NCI-H2196 (cell line): ENCODE data around the gene RITA1.
"Not testable (repeated sequence)": the region's sequence is repeated elsewhere in the genome, so short reads cannot be mapped to it uniquely, and the experiment has no call there.

Experiments
- DNase-seq: peaks from one replicate; lab custom pipeline; 2025; ENCODE audit not compliant: unreplicated experiment; lab: John Stamatoyannopoulos, UW

The RITA1 gene

DNA sequence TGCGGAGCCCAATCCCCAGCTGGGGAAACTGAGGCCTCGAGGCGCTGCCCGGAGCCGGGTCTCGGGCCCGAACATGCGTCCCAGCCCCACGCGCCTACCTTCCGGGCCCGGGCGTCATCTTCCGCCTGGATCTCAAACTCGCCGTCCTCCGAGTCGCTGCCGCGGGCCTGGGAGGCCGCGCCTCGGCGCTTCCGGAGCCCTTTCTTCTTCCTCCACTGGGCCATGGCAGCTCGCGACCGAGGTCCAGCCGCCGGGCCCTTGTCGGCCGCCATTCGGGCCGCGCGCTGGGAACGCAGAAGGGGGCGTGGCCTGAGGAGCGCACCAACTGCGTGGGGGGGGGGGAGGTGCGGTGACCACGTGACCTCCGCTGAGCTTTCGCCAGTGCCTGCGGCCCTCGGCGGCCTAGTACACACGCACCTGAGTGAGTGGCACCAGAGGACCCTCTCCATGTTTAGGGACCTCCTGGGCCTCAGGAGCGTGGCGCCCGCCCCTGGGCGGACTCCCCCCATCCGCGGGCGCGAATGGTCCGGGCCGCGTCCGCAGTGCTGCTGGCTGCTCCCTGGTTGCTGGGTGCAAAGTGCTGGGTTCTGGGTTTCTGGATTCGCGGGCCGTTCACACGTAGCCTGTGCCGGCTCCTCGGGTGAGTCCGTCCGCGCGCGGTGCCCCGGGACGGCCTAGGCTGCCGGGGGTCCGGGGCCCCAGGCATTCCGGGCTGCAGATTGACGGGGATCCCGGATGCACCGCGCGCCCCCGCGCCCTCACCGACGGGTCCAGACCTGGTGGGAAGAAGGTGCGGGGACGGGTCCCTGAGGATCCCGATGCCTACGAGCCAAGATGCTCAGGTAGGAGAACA, at the start of gene RITA1, which contains the start of gene DDX54:
TSS of gene RITA1 (plus strand) at position 542 of the 853 bp plus-strand sequence. CDS start 1,026 bp downstream, outside the sequence.
TSS of gene DDX54 (minus strand) at position 299 of the 853 bp plus-strand sequence. CDS start at position 272, 27 bp downstream.
- DNase-seq, result peak; percentile 76

DNA sequence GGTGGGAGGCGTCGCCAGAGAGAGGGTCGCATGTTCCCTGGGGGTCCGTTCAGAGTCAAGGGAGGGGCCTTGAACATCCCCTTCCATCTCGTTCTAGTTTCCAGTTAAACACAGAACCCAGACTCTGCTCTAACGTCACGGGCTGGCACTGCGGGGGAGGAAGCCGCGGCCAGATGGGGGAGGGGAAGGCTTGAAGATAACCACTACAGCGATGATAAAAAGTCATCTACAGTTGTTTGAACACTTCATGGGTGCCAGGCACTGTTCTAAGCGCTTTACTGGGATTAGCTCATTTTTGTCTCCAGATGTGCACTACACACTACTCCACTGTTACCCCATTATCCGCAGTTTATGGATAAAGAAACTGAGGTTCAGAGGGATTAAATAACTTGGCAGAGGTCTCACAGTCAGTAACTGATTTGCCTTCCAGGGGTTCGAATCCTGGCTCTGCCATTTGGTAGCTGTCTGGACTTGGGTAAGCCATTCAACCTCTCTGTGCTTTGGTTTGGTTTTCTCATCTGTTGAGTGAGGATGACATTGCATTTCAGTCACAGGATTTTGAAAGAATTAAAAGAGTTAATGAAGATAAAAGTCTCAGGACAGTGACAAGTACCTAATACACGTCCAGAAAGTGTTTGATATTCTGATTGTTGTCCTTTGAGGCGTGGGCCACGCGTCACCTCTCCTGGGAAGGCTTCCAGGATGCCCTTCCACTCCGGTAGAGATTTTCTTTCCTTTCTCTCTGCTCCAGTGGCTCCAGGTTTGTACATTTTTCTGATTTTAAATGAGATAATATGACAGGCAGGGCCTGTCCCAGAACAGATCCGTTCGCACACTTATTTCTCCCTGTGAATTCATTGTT, 49.2 kb upstream of the RITA1 start:
- peak; percentile 43 for DNase-seq

DNA sequence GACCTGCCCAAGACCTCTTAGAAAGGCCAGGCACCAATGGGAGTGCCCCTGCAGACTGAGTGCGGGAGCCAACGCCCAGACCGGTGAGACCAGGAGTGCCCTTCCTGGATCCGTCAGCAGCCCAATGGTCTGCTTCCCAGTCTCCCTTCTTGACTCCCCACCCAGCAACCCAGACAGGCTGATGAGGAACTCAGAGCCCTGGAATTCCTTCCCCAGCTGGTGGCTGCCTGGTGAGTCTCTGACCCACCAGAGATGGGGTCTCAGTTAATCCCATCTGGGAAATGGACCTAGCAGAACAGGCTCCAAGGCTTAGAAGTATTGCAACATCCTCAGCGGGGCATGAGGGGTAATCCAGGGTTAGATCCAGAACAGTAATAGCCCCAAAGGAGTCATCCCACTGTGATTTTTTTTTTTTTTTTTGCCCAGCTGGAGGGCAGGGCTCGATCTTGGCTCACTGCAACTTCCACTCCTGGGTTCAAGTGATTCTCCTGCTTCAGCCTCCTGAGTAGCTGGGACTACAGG, 48.5 kb upstream of the RITA1 start:
- DNase-seq, result no peak

DNA sequence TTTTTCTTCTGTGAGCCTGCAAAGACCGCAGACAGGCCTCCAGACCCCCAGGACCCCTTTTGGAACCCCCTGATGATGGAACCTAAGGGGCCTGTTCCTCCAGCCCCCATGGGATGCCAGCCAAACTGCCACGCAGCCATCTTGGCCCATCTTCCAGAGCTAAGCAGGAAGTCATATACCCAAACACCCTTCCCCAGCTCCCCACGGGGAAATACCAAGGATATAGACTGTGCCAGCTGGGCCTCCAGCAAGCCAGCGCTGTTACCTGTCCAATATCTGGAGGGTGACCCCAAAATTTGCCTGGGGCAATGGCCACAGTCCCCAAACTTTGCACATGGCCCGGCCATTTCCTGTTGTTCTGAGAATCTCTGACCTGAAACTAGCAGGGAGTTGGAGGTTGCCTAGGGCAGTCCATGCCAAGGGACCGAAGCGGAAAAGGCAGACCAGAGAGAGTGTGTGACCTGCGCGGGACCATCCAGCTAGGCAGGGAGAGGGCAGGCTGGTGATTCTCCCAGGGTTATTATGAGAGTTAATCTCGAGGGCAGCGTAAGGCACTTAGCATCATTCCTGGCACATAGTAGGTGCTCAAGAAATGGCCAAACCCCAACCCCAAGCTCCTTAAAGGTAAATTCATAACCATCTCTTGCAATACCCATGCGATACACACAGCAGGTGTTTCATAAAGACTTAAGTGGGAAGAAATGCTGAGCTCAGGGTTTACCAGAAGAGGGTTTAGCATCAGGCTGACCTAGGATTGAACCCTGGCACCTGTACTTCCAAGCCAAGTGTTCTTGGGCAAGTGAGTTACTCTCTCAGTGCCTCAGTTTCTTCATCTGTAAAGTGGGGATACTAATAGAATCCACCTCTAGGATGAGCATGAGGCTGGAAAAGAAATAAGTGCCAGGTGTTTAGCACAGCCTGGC, 47.4 kb upstream of the RITA1 start:
- DNase-seq, result no peak

- DNase-seq, result no peak
Measured at GRCh38 chr12:113138826-113139225, 46.7 kb upstream of the RITA1 start.

GRCh38 chr12:113140706-113141105, 44.8 kb upstream of the RITA1 start:
- DNase-seq, result no peak

DNA sequence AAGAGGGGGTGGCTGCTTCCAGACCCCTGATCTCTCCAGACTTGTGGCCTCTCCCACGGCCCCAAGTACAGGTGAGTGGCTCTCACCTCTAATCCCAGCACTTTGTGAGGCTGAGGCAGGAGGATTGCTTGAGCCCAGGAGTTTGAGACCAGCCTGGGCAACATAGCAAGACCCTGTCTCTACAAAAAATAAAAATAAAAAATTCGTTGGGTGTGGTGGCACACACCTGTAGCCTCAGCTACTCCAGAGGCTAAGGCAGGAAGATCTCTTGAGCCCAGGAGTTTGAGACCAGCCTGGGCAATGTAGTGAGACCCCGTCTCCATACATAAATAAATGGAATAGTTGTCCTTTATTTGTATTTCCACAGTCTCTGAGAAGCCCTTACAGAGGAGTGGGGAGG, 43.8 kb upstream of the RITA1 start:
- not testable (repeated sequence) for DNase-seq

GRCh38 chr12:113142173-113142885, 43.2 kb upstream of the RITA1 start:
- DNase-seq, result peak; percentile 63

GRCh38 chr12:113142886-113143332, 42.6 kb upstream of the RITA1 start:
- DNase-seq, result no peak

- DNase-seq, result no peak
Measured at GRCh38 chr12:113143959-113144358, 41.6 kb upstream of the RITA1 start.

- DNase-seq, result no peak
Measured at GRCh38 chr12:113144806-113145205, 40.7 kb upstream of the RITA1 start.

DNA sequence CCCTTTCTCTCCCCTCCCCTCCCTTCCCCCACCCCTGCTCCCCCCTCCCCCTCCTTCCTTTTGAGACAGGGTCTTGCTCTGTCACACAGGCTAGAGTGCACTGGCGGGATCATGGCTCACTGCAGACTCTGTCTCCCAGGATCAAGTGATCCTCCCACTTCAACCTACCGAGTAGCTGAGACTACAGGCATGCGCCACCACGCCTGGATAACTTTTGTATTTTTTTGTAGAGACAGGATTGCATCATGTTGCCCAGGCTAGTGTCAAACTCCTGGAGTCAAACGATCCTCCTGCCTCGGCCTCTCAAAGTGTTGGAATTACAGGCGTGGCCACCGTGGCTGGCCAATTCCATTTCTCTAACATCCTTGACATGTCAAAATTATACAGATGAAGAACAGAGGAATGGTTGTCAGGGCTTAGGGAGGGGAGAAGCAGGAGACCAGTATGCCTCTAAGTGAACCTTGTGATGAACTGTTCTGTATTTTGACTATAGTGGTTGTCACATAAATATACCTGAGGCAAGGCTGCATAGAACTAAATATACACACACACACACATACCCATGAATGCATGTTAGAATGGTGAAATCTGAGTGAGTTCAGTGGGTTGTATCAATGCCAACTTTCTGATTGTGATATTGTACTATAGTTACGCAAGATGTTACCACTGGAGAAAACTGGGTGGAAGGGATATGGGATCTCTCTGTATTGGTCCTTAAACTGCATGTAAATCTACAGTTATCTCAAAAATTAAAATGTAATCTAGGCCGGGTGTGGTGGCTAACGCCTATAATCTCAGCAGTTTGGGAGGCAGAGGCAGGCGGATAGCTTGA, 39.6 kb upstream of the RITA1 start:
- DNase-seq, result no peak

DNA sequence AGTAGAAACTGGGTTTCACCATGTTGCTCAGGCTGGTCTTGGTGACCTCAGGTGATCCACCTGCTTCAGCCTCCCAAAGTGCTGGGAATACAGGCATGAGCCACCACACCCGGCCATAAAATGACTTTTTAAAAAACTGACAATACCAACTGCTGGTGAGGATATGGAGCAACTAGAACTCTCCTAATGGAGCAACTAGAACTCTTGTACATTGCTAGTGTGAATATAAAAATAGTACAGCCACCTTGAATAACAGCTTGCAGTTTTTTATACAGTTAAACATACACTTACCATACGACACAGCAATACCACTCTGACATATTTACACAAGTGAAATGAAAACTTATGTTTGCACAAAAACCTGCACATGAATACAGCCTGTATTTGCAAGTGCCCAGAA, 38.5 kb upstream of the RITA1 start:
- DNase-seq, result no peak

DNA sequence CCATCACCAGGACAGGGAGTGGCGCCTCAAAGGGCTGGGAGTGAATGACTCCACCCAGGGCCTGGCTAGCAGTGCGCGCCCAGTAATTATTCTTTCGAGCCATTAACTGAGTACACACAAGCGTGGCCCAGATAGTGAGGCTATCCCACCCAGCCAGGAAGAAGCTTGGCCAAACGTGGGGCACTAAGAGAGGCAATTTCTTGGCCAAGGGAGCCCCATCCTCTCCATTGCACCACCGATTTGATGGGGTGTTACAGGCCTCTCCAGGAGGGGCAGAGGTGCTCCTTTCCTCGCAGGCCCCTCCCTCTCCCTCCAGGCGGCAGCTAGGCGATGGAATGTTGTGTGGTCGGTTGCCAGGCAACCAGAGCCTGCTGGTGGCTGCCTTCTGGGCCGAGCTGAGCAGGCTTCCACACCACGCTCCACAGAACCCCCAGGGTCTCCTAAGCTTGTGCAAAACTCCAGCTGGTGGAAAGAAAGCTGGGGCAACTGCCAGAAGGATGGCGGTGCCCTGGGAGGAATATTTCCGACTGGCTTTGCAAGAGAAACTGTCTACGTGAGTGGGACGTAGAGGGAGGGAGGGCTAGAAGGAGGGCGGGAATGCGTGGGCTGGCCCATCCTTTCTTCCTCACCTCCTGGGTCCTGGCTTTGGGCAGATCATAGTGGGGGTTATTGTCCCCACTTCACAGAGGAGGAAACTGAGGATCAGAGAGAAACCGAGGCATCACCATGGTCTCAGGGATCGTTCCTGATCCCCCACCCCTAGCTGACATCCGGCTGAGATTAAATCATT, 36.0 kb upstream of the RITA1 start, which contains the start of gene CFAP73:
TSS of gene CFAP73 (plus strand) at position 364 of the 790 bp plus-strand sequence. CDS start at position 498, 134 bp downstream.
- DNase-seq, result peak; percentile 80

GRCh38 chr12:113151655-113152054, 33.9 kb upstream of the RITA1 start:
- no peak for DNase-seq

- no peak for DNase-seq
Measured at GRCh38 chr12:113152196-113152834, 33.2 kb upstream of the RITA1 start.
